ENCODE measurements around the gene STEAP2. TPM values are rescaled to one million over a fixed set of nuclear protein-coding genes. Genes with fewer than 3 reads are reported as not detected.

The STEAP2 gene
- total and polyA plus RNA-seq, 2 donors (not counting 3 experiments of a cell fraction or from before 2014, with no cell fraction given), result 4.2 to 4.6 TPM

DNA sequence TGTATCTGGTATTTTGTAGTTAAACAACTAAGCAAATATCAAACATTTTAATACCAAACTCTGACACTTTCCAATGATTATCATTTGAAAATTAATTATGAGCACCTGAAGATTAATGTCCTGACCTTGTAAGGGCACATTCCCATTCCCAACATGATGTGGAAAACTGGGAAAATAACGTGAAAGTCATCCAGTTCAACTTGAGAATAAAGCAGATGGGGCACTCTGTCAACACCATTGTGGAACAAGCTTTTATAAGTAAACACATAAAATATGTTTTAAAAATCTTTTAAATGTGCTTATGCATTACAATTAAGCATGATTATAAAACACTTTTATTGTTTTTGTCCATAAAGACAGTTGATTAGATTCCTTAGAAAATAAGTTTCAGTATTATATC is 14.1 kb downstream of the STEAP2 start:
- no peak for DNase-seq (ENCODE audit: low read depth, low spot score)
- Histone ChIP-seq H2AFZ (ENCODE audit: low read depth, low read length) (no peak overlapping the region), H3K9me1 (replicated peaks; ENCODE audit: control insufficient read depth, extremely low read depth, insufficient read depth, low read length) (no peaks in the 10 kb centered on the region), H3K4me2 (ENCODE audit: insufficient read depth, low read length) (no peak overlapping the region), H3K36me3 (ENCODE audit: control insufficient read depth in 2 of 2, extremely low read depth in 1 of 2, insufficient read depth in 2 of 2, low read length in 2 of 2) (no peaks in the 10 kb centered on the region), H4K20me1 (replicated peaks; ENCODE audit: control insufficient read depth, extremely low read depth, insufficient read depth, low read length) (no peaks in the 10 kb centered on the region), H3K4me1 (ENCODE audit: control insufficient read depth, extremely low read depth, insufficient read depth, low read length) (no peaks in the 10 kb centered on the region), H3K9me3 (replicated peaks; ENCODE audit: control insufficient read depth, insufficient read depth, low read length) (no peaks in the 10 kb centered on the region), H3K27me3 (ENCODE audit: control insufficient read depth in 2 of 2, insufficient read depth in 2 of 2, low read length in 2 of 2) (no peaks in the 10 kb centered on the region), H3K79me2 (ENCODE audit: control insufficient read depth, insufficient read depth, low read length) (no peaks in the 10 kb centered on the region), H3K4me3 (replicated peaks in 1 of 3; ENCODE audit: insufficient read depth in 1 of 3, low read depth in 1 of 3, low read length in 3 of 3) (no peak overlapping the region), H3K9ac (replicated peaks; ENCODE audit: extremely low read depth, insufficient read depth, low read length) (no peak overlapping the region), H3K27ac (ENCODE audit: insufficient read depth, low read depth, low read length) (no peak overlapping the region)
- no peak for FAIRE-seq
- dilution Hi-C loops (cut with MboI; ENCODE audit: extremely low pct_ligation_motif_present, low sequenced_read_pairs), result no loop called here
- TF ChIP-seq FOS (IDR thresholded peaks at IDR 0.05; ENCODE audit: borderline replicate concordance, insufficient read depth, low read length) (no peak), MYC (IDR thresholded peaks at IDR 0.05; ENCODE audit: low read depth, low read length) (no peak), POLR2AphosphoS5 (IDR thresholded peaks at IDR 0.05; ENCODE audit: insufficient read depth, low read depth, low read length) (no peak), JUN (IDR thresholded peaks at IDR 0.05; ENCODE audit: borderline replicate concordance, insufficient read depth, insufficient read length, low read depth) (no peak), GATA2 (IDR thresholded peaks at IDR 0.05; ENCODE audit: insufficient read depth, insufficient read length, low read depth, low read length) (no peak), EZH2 (IDR thresholded peaks at IDR 0.05; ENCODE audit: borderline replicate concordance, low read depth, low read length, severe bottlenecking) (no peak), POLR2A (IDR thresholded peaks at IDR 0.05; ENCODE audit: low read depth, low read length) (no peak)
- TF ChIP-seq, protein P1, sequence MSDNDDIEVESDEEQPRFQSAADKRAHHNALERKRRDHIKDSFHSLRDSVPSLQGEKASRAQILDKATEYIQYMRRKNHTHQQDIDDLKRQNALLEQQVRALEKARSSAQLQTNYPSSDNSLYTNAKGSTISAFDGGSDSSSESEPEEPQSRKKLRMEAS (IDR thresholded peaks at IDR 0.05; ENCODE audit: insufficient read depth, insufficient read length), result no peak
- TF ChIP-seq, protein P2, sequence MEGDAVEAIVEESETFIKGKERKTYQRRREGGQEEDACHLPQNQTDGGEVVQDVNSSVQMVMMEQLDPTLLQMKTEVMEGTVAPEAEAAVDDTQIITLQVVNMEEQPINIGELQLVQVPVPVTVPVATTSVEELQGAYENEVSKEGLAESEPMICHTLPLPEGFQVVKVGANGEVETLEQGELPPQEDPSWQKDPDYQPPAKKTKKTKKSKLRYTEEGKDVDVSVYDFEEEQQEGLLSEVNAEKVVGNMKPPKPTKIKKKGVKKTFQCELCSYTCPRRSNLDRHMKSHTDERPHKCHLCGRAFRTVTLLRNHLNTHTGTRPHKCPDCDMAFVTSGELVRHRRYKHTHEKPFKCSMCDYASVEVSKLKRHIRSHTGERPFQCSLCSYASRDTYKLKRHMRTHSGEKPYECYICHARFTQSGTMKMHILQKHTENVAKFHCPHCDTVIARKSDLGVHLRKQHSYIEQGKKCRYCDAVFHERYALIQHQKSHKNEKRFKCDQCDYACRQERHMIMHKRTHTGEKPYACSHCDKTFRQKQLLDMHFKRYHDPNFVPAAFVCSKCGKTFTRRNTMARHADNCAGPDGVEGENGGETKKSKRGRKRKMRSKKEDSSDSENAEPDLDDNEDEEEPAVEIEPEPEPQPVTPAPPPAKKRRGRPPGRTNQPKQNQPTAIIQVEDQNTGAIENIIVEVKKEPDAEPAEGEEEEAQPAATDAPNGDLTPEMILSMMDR (IDR thresholded peaks at IDR 0.05; ENCODE audit: extremely low read depth in 1 of 2, insufficient read depth in 1 of 2, low read depth in 1 of 2, low read length in 2 of 2), result no peak
- intact Hi-C loops (cut with micrococcal nuclease), result no loop called here
- ChIA-PET CTCF (no interaction called here), POLR2A (no interaction called here)
- no TSS peak for BruUV-seq (replicated peaks)
